Ectodermal cell (in vitro differentiated cells): ENCODE data around the gene TMEM106C.

Source experiments
- H3K27ac ChIP-seq: 2 replicates; pipeline ENCODE4 v1.7.0; 2013; ENCODE audit warnings: mild to moderate bottlenecking, low read depth, low read length; ENCODE audit not compliant: insufficient read depth, poor library complexity, severe bottlenecking
- H3K27me3 ChIP-seq: 2 replicates; pipeline ENCODE4 v1.7.0; 2013; ENCODE audit warnings: mild to moderate bottlenecking, low read length; ENCODE audit not compliant: insufficient read depth, control insufficient read depth, poor library complexity, severe bottlenecking
- H3K36me3 ChIP-seq: one replicate; pipeline ENCODE4 v1.7.0; 2013; ENCODE audit warnings: low read length; ENCODE audit not compliant: control insufficient read depth, insufficient read depth
- H3K4me1 ChIP-seq: one replicate; pipeline ENCODE4 v1.7.0; 2013; ENCODE audit warnings: low read length; ENCODE audit not compliant: control insufficient read depth, insufficient read depth
- H3K4me3 ChIP-seq: 2 replicates; pipeline ENCODE4 v1.7.0; 2013; ENCODE audit warnings: low read depth, low read length, control low read depth; ENCODE audit not compliant: insufficient read depth
- H3K9me3 ChIP-seq: 2 replicates; pipeline ENCODE4 v1.7.0; 2013; ENCODE audit warnings: mild to moderate bottlenecking, low read length, moderate library complexity; ENCODE audit not compliant: control insufficient read depth
- WGBS, 2 experiments: methylation state at CpG; one replicate each; pipeline ENCODE4 v1.1.7; 2013; ENCODE audit warnings: missing lambda C conversion rate in 2 of 2; 5-methylcytosine and 5-hydroxymethylcytosine counted together

The TMEM106C gene

GRCh38 chr12:47992776-47993175 is 29.4 kb downstream of the TMEM106C start:
- Histone ChIP-seq H3K27ac (no peak overlapping the region), H3K9me3 (no peaks in the 10 kb centered on the region), H3K36me3 (peaks cover 44% of the 10 kb centered on the region), H3K4me3 (no peak overlapping the region), H3K27me3 (peaks cover 12% of the 10 kb centered on the region), H3K4me1 (peaks cover 43% of the 10 kb centered on the region)
- 92 to 95% methylated on average over 10 of the region's 10 CpGs for WGBS, 2 experiments

- Histone ChIP-seq H3K4me1 (peaks cover 38% of the 10 kb centered on the region), H3K9me3 (no peaks in the 10 kb centered on the region), H3K27ac (no peak overlapping the region), H3K27me3 (peaks cover 12% of the 10 kb centered on the region), H3K36me3 (peaks cover 46% of the 10 kb centered on the region), H3K4me3 (no peak overlapping the region)
- 92 to 95% methylated on average over 5 of the region's 5 CpGs for WGBS, 2 experiments
These were observed 30.1 kb downstream of the TMEM106C start for GRCh38 chr12:47993491-47993890.

- Histone ChIP-seq H3K27ac (no peak overlapping the region), H3K36me3 (peaks cover 42% of the 10 kb centered on the region), H3K9me3 (no peaks in the 10 kb centered on the region), H3K4me1 (peaks cover 32% of the 10 kb centered on the region), H3K27me3 (peaks cover 31% of the 10 kb centered on the region), H3K4me3 (no peak overlapping the region)
- WGBS, 2 experiments = 93 to 98% methylated on average over 4 of the region's 4 CpGs
These were observed 32.6 kb downstream of the TMEM106C start for GRCh38 chr12:47995981-47996401.

- no peaks in the 10 kb centered on the region for H3K9me3 ChIP-seq
- no peak overlapping the region for H3K4me3 ChIP-seq
- peaks cover 22% of the 10 kb centered on the region for H3K4me1 ChIP-seq
- 81 to 82% methylated on average over 3 of the region's 3 CpGs for WGBS, 2 experiments
- peaks cover 42% of the 10 kb centered on the region for H3K36me3 ChIP-seq
- H3K27me3 ChIP-seq = peaks cover 34% of the 10 kb centered on the region
- H3K27ac ChIP-seq = no peak overlapping the region
These were observed 33.9 kb downstream of the TMEM106C start for GRCh38 chr12:47997321-47997720.

GRCh38 chr12:47999816-48000215 is 36.4 kb downstream of the TMEM106C start:
- H3K4me1 ChIP-seq = peaks cover 19% of the 10 kb centered on the region
- peaks cover 54% of the 10 kb centered on the region for H3K27me3 ChIP-seq
- 64 to 66% methylated on average over 9 of the region's 9 CpGs for whole genome bisulfite sequencing, 2 experiments
- no peaks in the 10 kb centered on the region for H3K9me3 ChIP-seq
- no peak overlapping the region for H3K27ac ChIP-seq
- H3K4me3 ChIP-seq = no peak overlapping the region
- peaks cover 30% of the 10 kb centered on the region for H3K36me3 ChIP-seq

GRCh38 chr12:48000878-48001504 is 37.6 kb downstream of the TMEM106C start:
- Histone ChIP-seq H3K9me3 (no peaks in the 10 kb centered on the region), H3K27me3 (peaks cover 63% of the 10 kb centered on the region), H3K4me3 (peak overlapping the region; percentile 72), H3K4me1 (peaks cover 31% of the 10 kb centered on the region), H3K27ac (peak overlapping the region; percentile 20), H3K36me3 (peaks cover 19% of the 10 kb centered on the region)
- 2 to 5% methylated on average over 18 of the region's 18 CpGs for WGBS, 2 experiments

GRCh38 chr12:48001505-48002413 is 38.4 kb downstream of the TMEM106C start:
- WGBS, 2 experiments = 0% methylated on average over 57 of the region's 57 CpGs
- Histone ChIP-seq H3K27me3 (peaks cover 71% of the 10 kb centered on the region), H3K9me3 (no peaks in the 10 kb centered on the region), H3K4me1 (peaks cover 32% of the 10 kb centered on the region), H3K36me3 (peaks cover 11% of the 10 kb centered on the region), H3K27ac (peak overlapping the region; percentile 78), H3K4me3 (peak overlapping the region; percentile 72)

- Histone ChIP-seq H3K27me3 (peaks cover 73% of the 10 kb centered on the region), H3K4me3 (peak overlapping the region; percentile 72), H3K27ac (peak overlapping the region; percentile 78), H3K4me1 (peaks cover 32% of the 10 kb centered on the region), H3K9me3 (no peaks in the 10 kb centered on the region), H3K36me3 (peaks cover 5% of the 10 kb centered on the region)
- WGBS, 2 experiments = 1 to 2% methylated on average over 13 of the region's 13 CpGs
These were observed 39.0 kb downstream of the TMEM106C start for GRCh38 chr12:48002414-48002730.

GRCh38 chr12:48002773-48003218 is 39.4 kb downstream of the TMEM106C start:
- H3K9me3 ChIP-seq = no peaks in the 10 kb centered on the region
- H3K4me3 ChIP-seq = peak overlapping the region; percentile 72
- peaks cover 32% of the 10 kb centered on the region for H3K4me1 ChIP-seq
- H3K36me3 ChIP-seq = peaks cover under 1% of the 10 kb centered on the region
- H3K27ac ChIP-seq = peak overlapping the region; percentile 78
- H3K27me3 ChIP-seq = peaks cover 76% of the 10 kb centered on the region
- WGBS, 2 experiments = 2 to 3% methylated on average over 26 of the region's 26 CpGs
